Measurements from ENCODE around the gene NRL.

GRCh38 chr14:24147761-24148428 lies 33.1 kb upstream of the NRL start:
- TF ChIP-seq GATA2 (IDR thresholded peaks at IDR 0.05; ENCODE audit: low read depth, low read length) (no peak), GATA3 (IDR thresholded peaks at IDR 0.05; ENCODE audit: low read depth, low read length) (no peak)

All from SH-SY5Y (cell line).